A549 (cell line): ENCODE measurements around the gene WEE2. TPM values are rescaled to one million over a fixed set of nuclear protein-coding genes. Genes with fewer than 3 reads are reported as not detected.

Experiments used
- ATAC-seq, 2 experiments: fragments of 200-7000 bp in 1 of 2; fragments of >200 bp in 1 of 2; cut with Nextera tagmentation in 1 of 2; cut with Tn5 transposase in 1 of 2; 3 replicates each; pipeline versions ENCODE4 v1.8.0 to v1.9.1; 2018 to 2020; ENCODE audit warnings: mild to moderate bottlenecking in 1 of 2, moderate library complexity in 1 of 2
- CTCF ChIA-PET: fragments of 300-600 bp; sonication (Branson Sonifier 250); formaldehyde crosslinking; extraction: SDS; loops from one replicate; lab custom pipeline; 2021; ENCODE audit warnings: antibody characterized with exemption, inconsistent platforms; lab: Yijun Ruan, JAX
- POLR2A ChIA-PET: fragments of 350-600 bp; formaldehyde crosslinking; extraction: SDS; loops from one replicate; lab custom pipeline; 2021; ENCODE audit warnings: antibody characterized with exemption, inconsistent platforms; lab: Yijun Ruan, JAX
- DNase-seq, 2 experiments: peaks; one replicate each; pipeline versions ENCODE4 v3.0.0 to v3.0.0-alpha.2; 2011 to 2016; ENCODE audit warnings: low read depth in 1 of 2, low spot score in 1 of 2
- FAIRE-seq: peaks from 2 replicates; lab custom pipeline; 2011; peaks lifted over from hg19 to GRCh38; lab: Jason Lieb, UNC
- H3K27ac ChIP-seq, 2 experiments: fragments of >200 bp; sonication (Bioruptor Twin); formaldehyde crosslinking; 3 replicates each; pipeline ENCODE4 v1.5.1; 2016 to 2017
- H3K4me1 ChIP-seq: fragments of >200 bp; sonication (Bioruptor Twin); formaldehyde crosslinking; 3 replicates; pipeline ENCODE4 v1.6.1; 2016
- H3K4me2 ChIP-seq: fragments of >200 bp; sonication (Bioruptor Twin); formaldehyde crosslinking; 3 replicates; pipeline ENCODE4 v1.6.1; 2016
- H3K4me3 ChIP-seq: fragments of >200 bp; sonication (Bioruptor Twin); formaldehyde crosslinking; 3 replicates; pipeline ENCODE4 v1.5.1; 2016
- H3K9me3 ChIP-seq: fragments of >200 bp; sonication (Bioruptor Twin); formaldehyde crosslinking; 3 replicates; pipeline ENCODE4 v1.6.1; 2016
- CBX2 ChIP-seq: fragments of 200-600 bp; sonication (generic); IDR thresholded peaks from 2 replicates; pipeline ENCODE4 v1.6.1; 2016; ENCODE audit warnings: low read depth, mild to moderate bottlenecking, borderline replicate concordance
- CBX8 ChIP-seq: fragments of 200-600 bp; sonication (generic); IDR thresholded peaks from 2 replicates; pipeline ENCODE4 v1.6.1; 2016
- CHD2 ChIP-seq: fragments of 150-350 bp; IDR thresholded peaks from 2 replicates; pipeline ENCODE4 v1.6.1; 2014; ENCODE audit warnings: low read length; ENCODE audit not compliant: partially characterized antibody
- CHD4 ChIP-seq: fragments of 200-600 bp; sonication (generic); IDR thresholded peaks from 2 replicates; pipeline ENCODE4 v1.6.1; 2016; ENCODE audit warnings: antibody characterized with exemption, mild to moderate bottlenecking, borderline replicate concordance
- FOXS1 ChIP-seq: fragments of 250-450 bp; sonication (Bioruptor Pico); IDR thresholded peaks from 2 replicates; pipeline ENCODE4 v1.5.0; 2020; ENCODE audit warnings: mild to moderate bottlenecking, moderate library complexity
- GATA3 ChIP-seq: IDR thresholded peaks from 2 replicates; pipeline ENCODE4 v1.6.1; 2012; ENCODE audit warnings: borderline replicate concordance
- HDAC2 ChIP-seq: fragments of 200-600 bp; sonication (generic); IDR thresholded peaks from 2 replicates; pipeline ENCODE4 v1.6.1; 2016
- HEYL ChIP-seq: fragments of 250-450 bp; sonication (Bioruptor Pico); IDR thresholded peaks from 2 replicates; pipeline ENCODE4 v1.8.0; 2021; ENCODE audit warnings: mild to moderate bottlenecking, moderate library complexity
- HOXB13 ChIP-seq: fragments of 250-450 bp; sonication (Bioruptor Pico); IDR thresholded peaks from 2 replicates; pipeline ENCODE4 v1.5.0; 2020; ENCODE audit warnings: low read depth, mild to moderate bottlenecking, moderate library complexity
- JUNB ChIP-seq: fragments of >200 bp; sonication (Bioruptor Twin); formaldehyde crosslinking; IDR thresholded peaks from 2 replicates; pipeline ENCODE4 v1.6.1; 2016
- KDM5A ChIP-seq: fragments of 200-600 bp; sonication (generic); IDR thresholded peaks from 2 replicates; pipeline ENCODE4 v1.6.1; 2016; ENCODE audit warnings: antibody characterized with exemption, mild to moderate bottlenecking
- NFE2L2 ChIP-seq: fragments of 150-350 bp; conservative IDR thresholded peaks from 2 replicates; pipeline ENCODE4 v1.6.1; 2014; ENCODE audit warnings: low read length
- NR3C1 ChIP-seq: fragments of >200 bp; sonication (Bioruptor Twin); formaldehyde crosslinking; IDR thresholded peaks from 3 replicates; pipeline ENCODE4 v1.6.1; 2017
- PHF8 ChIP-seq: fragments of 200-600 bp; sonication (generic); IDR thresholded peaks from 2 replicates; pipeline ENCODE4 v1.6.1; 2016; ENCODE audit warnings: low read depth, mild to moderate bottlenecking, antibody characterized with exemption, moderate library complexity, borderline replicate concordance
- RAD21 ChIP-seq, 2 experiments: fragments of >200 bp in 1 of 2; sonication (Bioruptor Twin) in 1 of 2; formaldehyde crosslinking in 1 of 2; IDR thresholded peaks in 1 of 2; conservative IDR thresholded peaks in 1 of 2; 2 replicates in 1 of 2; 3 replicates in 1 of 2; pipeline ENCODE4 v1.6.1; 2012 to 2018; ENCODE audit warnings: inconsistent platforms in 1 of 2
- ZSCAN20 ChIP-seq: fragments of 250-450 bp; sonication (Bioruptor Pico); IDR thresholded peaks from 2 replicates; pipeline ENCODE4 v1.8.0; 2022; ENCODE audit warnings: mild to moderate bottlenecking, moderate library complexity
- WGBS: methylation state at CpG from one replicate; pipeline ENCODE4 v1.1.6; 2017; ENCODE audit errors: missing lambda C conversion rate; 5-methylcytosine and 5-hydroxymethylcytosine counted together
- polyA plus RNA-seq, 4 experiments: library from polyadenylated mRNA; depleted of rRNA in 3 of 4; stranded (reverse); fragments of >200 nt; fragmentation: RNase III in 1 of 4; extraction: RNeasy Plus Mini Kit Qiagen cat#74134 plus additional on column Dnase treatment in 1 of 4; gene quantifications; 2 replicates in 3 of 4; 3 replicates in 1 of 4; pipeline ENCODE4 v1.2.3, GENCODE V29; 2011 to 2017
- TF ChIP-seq, protein P1 (sequence below): IDR thresholded peaks from 2 replicates; pipeline ENCODE4 v1.6.1; 2012
- TF ChIP-seq, protein P2 (sequence below): fragments of 250-450 bp; sonication (Bioruptor Pico); IDR thresholded peaks from 2 replicates; pipeline ENCODE4 v1.5.0; 2021; ENCODE audit warnings: mild to moderate bottlenecking, moderate library complexity, borderline replicate concordance
- TF ChIP-seq, protein P3 (sequence below): fragments of 250-450 bp; sonication (Bioruptor Pico); IDR thresholded peaks from 2 replicates; pipeline ENCODE4 v1.5.0; 2020; ENCODE audit warnings: low read depth, mild to moderate bottlenecking, moderate library complexity

Gene WEE2
- polyA plus RNA-seq, 2 of the 4 experiments (the other 2 are of a cell fraction), result not detected

DNA sequence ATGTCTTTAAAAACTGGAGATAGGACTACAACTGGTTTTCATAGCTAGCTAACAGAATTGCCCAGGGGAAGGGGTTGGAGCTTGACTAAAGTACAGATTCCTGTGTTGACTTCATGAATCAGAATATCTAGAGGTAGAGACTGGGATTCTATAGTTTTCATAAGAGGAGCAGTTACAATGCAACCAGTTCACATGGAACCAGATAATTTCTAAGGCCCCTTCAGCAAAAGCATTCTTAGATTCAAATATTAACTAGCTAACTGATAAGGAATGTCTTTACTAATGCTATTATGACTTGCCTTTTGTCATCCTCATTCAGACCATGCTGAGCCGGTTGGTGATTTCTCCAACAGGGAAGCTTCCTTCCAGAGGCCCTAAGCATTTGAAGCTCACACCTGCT is 5.7 kb downstream of the WEE2 start:
- no peak overlapping the region for H3K4me2 ChIP-seq
- POLR2A ChIA-PET, result no interaction called here
- no peak for DNase-seq
- CTCF ChIA-PET, result no interaction called here
- no peak for FAIRE-seq
- H3K27ac ChIP-seq, result no peak overlapping the region
- no peak for ATAC-seq
- H3K9me3 ChIP-seq, result no peaks in the 10 kb centered on the region
- WGBS, result 54% methylated on average over 1 of the region's 1 CpG
- TF ChIP-seq PHF8 (no peak), KDM5A (no peak), GATA3 (no peak), HDAC2 (no peak), CHD4 (no peak), CBX8 (no peak), CBX2 (no peak), NR3C1 (no peak), CHD2 (no peak)
- no peak overlapping the region for H3K4me3 ChIP-seq
- no peaks in the 10 kb centered on the region for H3K4me1 ChIP-seq

DNA sequence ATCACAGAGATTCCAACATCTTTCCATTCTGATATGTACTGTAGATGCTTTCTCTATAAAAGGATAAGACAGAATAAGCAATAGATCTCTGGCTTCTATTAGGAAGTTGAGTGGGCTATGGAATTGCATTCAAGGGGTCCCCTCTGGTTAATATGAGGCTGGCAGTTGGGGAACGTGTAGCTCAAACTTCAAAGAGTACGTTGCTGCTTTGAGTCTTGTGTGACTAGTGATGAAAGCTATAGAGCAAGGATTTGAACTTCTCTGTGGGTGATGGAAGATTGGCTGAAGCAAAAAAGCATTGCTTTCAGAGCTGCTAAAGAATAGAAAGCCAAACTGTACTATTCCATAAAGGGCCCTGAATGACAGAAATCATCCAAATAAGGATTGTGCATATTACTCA is 6.4 kb downstream of the WEE2 start:
- CTCF ChIA-PET, result interaction anchor here (0.5 kb wide), 1 partner anchor 870 kb away, joined by 3 read pairs; no protein-coding TSS in a partner anchor
- TF ChIP-seq, protein P1, sequence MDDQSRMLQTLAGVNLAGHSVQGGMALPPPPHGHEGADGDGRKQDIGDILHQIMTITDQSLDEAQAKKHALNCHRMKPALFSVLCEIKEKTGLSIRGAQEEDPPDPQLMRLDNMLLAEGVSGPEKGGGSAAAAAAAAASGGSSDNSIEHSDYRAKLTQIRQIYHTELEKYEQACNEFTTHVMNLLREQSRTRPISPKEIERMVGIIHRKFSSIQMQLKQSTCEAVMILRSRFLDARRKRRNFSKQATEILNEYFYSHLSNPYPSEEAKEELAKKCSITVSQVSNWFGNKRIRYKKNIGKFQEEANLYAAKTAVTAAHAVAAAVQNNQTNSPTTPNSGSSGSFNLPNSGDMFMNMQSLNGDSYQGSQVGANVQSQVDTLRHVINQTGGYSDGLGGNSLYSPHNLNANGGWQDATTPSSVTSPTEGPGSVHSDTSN, result no peak
- no peak for TF ChIP-seq RAD21 (conservative IDR thresholded peaks at IDR 0.05 in 1 of 2, IDR thresholded peaks at IDR 0.05 in 1 of 2)
- TF ChIP-seq, all 56 proteins: peak for 0
- FAIRE-seq (no peak), DNase-seq (no peak), ATAC-seq (no peak)
- Histone ChIP-seq H3K4me2 (no peak overlapping the region), H3K9me3 (no peaks in the 10 kb centered on the region), H3K4me1 (no peaks in the 10 kb centered on the region), H3K27ac (no peak overlapping the region), H3K4me3 (no peak overlapping the region)
- 10% methylated on average over 2 of the region's 2 CpGs for WGBS
- POLR2A ChIA-PET, result no interaction called here

DNA sequence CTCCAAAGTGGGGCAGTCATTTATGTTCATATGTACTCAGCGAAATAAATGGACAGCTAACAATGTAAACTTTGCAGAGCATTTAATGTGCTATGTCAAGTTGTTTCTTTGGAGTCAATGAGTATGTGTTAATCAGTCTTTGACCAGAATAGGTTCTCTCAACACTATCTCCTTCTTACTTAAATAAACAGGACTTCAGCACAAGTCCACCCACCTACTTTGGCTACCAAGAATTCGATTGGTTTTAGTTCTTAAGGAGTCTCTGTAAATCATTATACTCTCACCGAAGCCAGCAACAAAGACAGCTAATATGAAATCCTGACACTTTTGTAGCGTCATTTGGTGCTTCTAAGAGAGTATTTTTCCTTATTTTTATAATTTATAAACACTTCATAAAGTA is 6.9 kb downstream of the WEE2 start:
- 4% methylated on average over 4 of the region's 4 CpGs for whole genome bisulfite sequencing
- H3K9me3 ChIP-seq, result no peaks in the 10 kb centered on the region
- no peaks in the 10 kb centered on the region for H3K4me1 ChIP-seq
- TF ChIP-seq, protein P2, sequence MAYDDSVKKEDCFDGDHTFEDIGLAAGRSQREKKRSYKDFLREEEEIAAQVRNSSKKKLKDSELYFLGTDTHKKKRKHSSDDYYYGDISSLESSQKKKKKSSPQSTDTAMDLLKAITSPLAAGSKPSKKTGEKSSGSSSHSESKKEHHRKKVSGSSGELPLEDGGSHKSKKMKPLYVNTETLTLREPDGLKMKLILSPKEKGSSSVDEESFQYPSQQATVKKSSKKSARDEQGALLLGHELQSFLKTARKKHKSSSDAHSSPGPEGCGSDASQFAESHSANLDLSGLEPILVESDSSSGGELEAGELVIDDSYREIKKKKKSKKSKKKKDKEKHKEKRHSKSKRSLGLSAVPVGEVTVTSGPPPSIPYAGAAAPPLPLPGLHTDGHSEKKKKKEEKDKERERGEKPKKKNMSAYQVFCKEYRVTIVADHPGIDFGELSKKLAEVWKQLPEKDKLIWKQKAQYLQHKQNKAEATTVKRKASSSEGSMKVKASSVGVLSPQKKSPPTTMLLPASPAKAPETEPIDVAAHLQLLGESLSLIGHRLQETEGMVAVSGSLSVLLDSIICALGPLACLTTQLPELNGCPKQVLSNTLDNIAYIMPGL (CRISPR knock-in tag), result no peak
- no peak for TF ChIP-seq RAD21 (conservative IDR thresholded peaks at IDR 0.05 in 1 of 2, IDR thresholded peaks at IDR 0.05 in 1 of 2)
- TF ChIP-seq, protein P3, sequence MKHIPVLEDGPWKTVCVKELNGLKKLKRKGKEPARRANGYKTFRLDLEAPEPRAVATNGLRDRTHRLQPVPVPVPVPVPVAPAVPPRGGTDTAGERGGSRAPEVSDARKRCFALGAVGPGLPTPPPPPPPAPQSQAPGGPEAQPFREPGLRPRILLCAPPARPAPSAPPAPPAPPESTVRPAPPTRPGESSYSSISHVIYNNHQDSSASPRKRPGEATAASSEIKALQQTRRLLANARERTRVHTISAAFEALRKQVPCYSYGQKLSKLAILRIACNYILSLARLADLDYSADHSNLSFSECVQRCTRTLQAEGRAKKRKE, result no peak
- TF ChIP-seq CBX8, result no peak
- TF ChIP-seq HOXB13 (CRISPR knock-in tag), result no peak
- TF ChIP-seq HEYL, result no peak
- TF ChIP-seq CBX2, result no peak
- TF ChIP-seq GATA3, result no peak
- no peak for TF ChIP-seq ZSCAN20 (CRISPR knock-in tag)
- no peak for TF ChIP-seq NFE2L2
- no peak for TF ChIP-seq FOXS1 (CRISPR knock-in tag)
- TF ChIP-seq JUNB, result no peak
- ChIA-PET POLR2A (no interaction called here), CTCF (interaction anchor here (0.5 to 1.5 kb wide), 2 partner anchors 23 to 870 kb away, joined by 3 to 6 read pairs; partner anchors contain the start of gene SSBP1)
- H3K4me2 ChIP-seq, result no peak overlapping the region
- FAIRE-seq (no peak), DNase-seq (no peak), ATAC-seq (no peak)
- H3K4me3 ChIP-seq, result no peak overlapping the region
- no peak overlapping the region for H3K27ac ChIP-seq
